AG10803 (cell line): Measurements from ENCODE around the gene GCAT.

ENCODE experiments used
- DNase-seq: peaks from one replicate; pipeline ENCODE4 v3.0.0; 2010; ENCODE audit warnings: low read depth
- H3K4me3 ChIP-seq: 2 replicates; pipeline ENCODE4 v1.5.1; 2011; ENCODE audit warnings: mild to moderate bottlenecking, low read length, control low read depth
- CTCF ChIP-seq: conservative IDR thresholded peaks from 2 replicates; pipeline ENCODE4 v1.5.1; 2011; ENCODE audit warnings: mild to moderate bottlenecking, low read length, control low read depth, inconsistent platforms

GCAT gene

GRCh38 chr22:37820350-37820749 lies 12.6 kb downstream of the GCAT start:
- H3K4me3 ChIP-seq, result no peak overlapping the region
- DNase-seq, result no peak
- TF ChIP-seq CTCF, result no peak

- TF ChIP-seq CTCF, result no peak
- no peak overlapping the region for H3K4me3 ChIP-seq
- no peak for DNase-seq
Observed at GRCh38 chr22:37822079-37822833, 14.5 kb downstream of the GCAT start.

- no peak for DNase-seq
- no peak within 1 kb of the TSS for H3K4me3 ChIP-seq
- no peak for TF ChIP-seq CTCF
Observed at GRCh38 chr22:37823134-37823985, 15.6 kb downstream of the GCAT start, which contains the start of gene GALR3. GALR3 (plus strand) TSS chr22:37823382; CDS start chr22:37823407, 25 bp downstream.

- no peak for TF ChIP-seq CTCF
- peak overlapping the region; percentile 34; the same call in 1 of the 2 replicates for H3K4me3 ChIP-seq
- DNase-seq, result no peak
Observed at GRCh38 chr22:37824674-37825641, 17.2 kb downstream of the GCAT start.

- TF ChIP-seq CTCF, result no peak
- DNase-seq, result no peak
- H3K4me3 ChIP-seq, result no peak overlapping the region
Observed at GRCh38 chr22:37827056-37827455, 19.3 kb downstream of the GCAT start.

- TF ChIP-seq CTCF, result no peak
- no peak overlapping the region for H3K4me3 ChIP-seq
- no peak for DNase-seq
Observed at GRCh38 chr22:37830093-37830842, 22.5 kb downstream of the GCAT start.
